Measurements from ENCODE around the gene TFCP2L1.

GRCh38 chr2:121233486-121234110, 51.4 kb downstream of the TFCP2L1 start:
- TF ChIP-seq, protein P1, sequence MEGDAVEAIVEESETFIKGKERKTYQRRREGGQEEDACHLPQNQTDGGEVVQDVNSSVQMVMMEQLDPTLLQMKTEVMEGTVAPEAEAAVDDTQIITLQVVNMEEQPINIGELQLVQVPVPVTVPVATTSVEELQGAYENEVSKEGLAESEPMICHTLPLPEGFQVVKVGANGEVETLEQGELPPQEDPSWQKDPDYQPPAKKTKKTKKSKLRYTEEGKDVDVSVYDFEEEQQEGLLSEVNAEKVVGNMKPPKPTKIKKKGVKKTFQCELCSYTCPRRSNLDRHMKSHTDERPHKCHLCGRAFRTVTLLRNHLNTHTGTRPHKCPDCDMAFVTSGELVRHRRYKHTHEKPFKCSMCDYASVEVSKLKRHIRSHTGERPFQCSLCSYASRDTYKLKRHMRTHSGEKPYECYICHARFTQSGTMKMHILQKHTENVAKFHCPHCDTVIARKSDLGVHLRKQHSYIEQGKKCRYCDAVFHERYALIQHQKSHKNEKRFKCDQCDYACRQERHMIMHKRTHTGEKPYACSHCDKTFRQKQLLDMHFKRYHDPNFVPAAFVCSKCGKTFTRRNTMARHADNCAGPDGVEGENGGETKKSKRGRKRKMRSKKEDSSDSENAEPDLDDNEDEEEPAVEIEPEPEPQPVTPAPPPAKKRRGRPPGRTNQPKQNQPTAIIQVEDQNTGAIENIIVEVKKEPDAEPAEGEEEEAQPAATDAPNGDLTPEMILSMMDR (IDR thresholded peaks at IDR 0.05; ENCODE audit: low read depth, low read length, missing input control): no peak
- TF ChIP-seq HNF4A (conservative IDR thresholded peaks at IDR 0.05): no peak
- no peak for TF ChIP-seq TAF1 (conservative IDR thresholded peaks at IDR 0.05)
- TF ChIP-seq RAD21 (IDR thresholded peaks at IDR 0.05): no peak
- no peak for TF ChIP-seq FOXA1 (IDR thresholded peaks at IDR 0.05)
- TF ChIP-seq JUND (IDR thresholded peaks at IDR 0.05): no peak
- TF ChIP-seq GABPA (IDR thresholded peaks at IDR 0.05 in 1 of 2, conservative IDR thresholded peaks at IDR 0.05 in 1 of 2): no peak

Data from liver (tissue), 3 donors.